Loucy (cell line): ENCODE results near the gene CAPZA2.
A peak's percentile ranks its signal among the peaks of the same experiment; 100 is the strongest.

Experiments
- H2AFZ ChIP-seq: fragments of 200-600 bp; sonication (generic); 2 replicates; pipeline ENCODE4 v1.6.0; 2016; ENCODE audit warnings: antibody characterized with exemption, mild to moderate bottlenecking, low read length, moderate library complexity
- H3F3A ChIP-seq: fragments of 200-600 bp; 2 replicates; pipeline ENCODE4 v1.6.0; 2016; ENCODE audit warnings: antibody characterized with exemption, low read depth, mild to moderate bottlenecking
- H3K27me3 ChIP-seq: fragments of 200-600 bp; sonication (generic); 2 replicates; pipeline ENCODE4 v1.6.1; 2014; ENCODE audit warnings: low read length, mild to moderate bottlenecking; ENCODE audit not compliant: insufficient read depth, poor library complexity, severe bottlenecking
- H3K36me3 ChIP-seq: fragments of 200-600 bp; sonication (generic); 2 replicates; pipeline ENCODE4 v1.6.1; 2016; ENCODE audit warnings: low read length; ENCODE audit not compliant: insufficient read depth
- H3K4me1 ChIP-seq: fragments of 200-600 bp; sonication (generic); 2 replicates; pipeline ENCODE4 v1.5.1; 2014; ENCODE audit warnings: low read length, mild to moderate bottlenecking; ENCODE audit not compliant: insufficient read depth, poor library complexity, severe bottlenecking
- H3K4me2 ChIP-seq: fragments of 200-600 bp; sonication (generic); 2 replicates; pipeline ENCODE4 v1.6.0; 2014; ENCODE audit warnings: antibody characterized with exemption, low read length, low read depth, mild to moderate bottlenecking; ENCODE audit not compliant: poor library complexity, severe bottlenecking
- H3K4me3 ChIP-seq: fragments of 200-600 bp; sonication (generic); 2 replicates; pipeline ENCODE4 v1.5.1; 2014; ENCODE audit warnings: low read length, mild to moderate bottlenecking, mixed read lengths; ENCODE audit not compliant: poor library complexity, severe bottlenecking
- H3K79me2 ChIP-seq: fragments of 200-600 bp; sonication (generic); 2 replicates; pipeline ENCODE4 v1.6.1; 2014; ENCODE audit warnings: low read length; ENCODE audit not compliant: insufficient read depth
- H3K9ac ChIP-seq: fragments of 200-600 bp; sonication (generic); 2 replicates; pipeline ENCODE4 v1.6.0; 2014; ENCODE audit warnings: mild to moderate bottlenecking, low read depth, low read length, moderate library complexity; ENCODE audit not compliant: poor library complexity, severe bottlenecking
- H3K9me2 ChIP-seq: fragments of 200-600 bp; sonication (generic); replicated peaks from 2 replicates; pipeline ENCODE4 v1.6.1; 2016; ENCODE audit warnings: low read depth, low read length, mixed read lengths
- H3K9me3 ChIP-seq: fragments of 200-600 bp; sonication (generic); 2 replicates; pipeline ENCODE4 v1.6.1; 2014; ENCODE audit warnings: mild to moderate bottlenecking, antibody characterized with exemption, low read length, low read depth; ENCODE audit not compliant: insufficient read depth
- H4K20me1 ChIP-seq: fragments of 200-600 bp; sonication (generic); 2 replicates; pipeline ENCODE4 v1.6.0; 2014; ENCODE audit warnings: antibody characterized with exemption, low read length, mild to moderate bottlenecking; ENCODE audit not compliant: insufficient read depth, poor library complexity, severe bottlenecking
- CTCF ChIP-seq: fragments of 200-600 bp; sonication (generic); conservative IDR thresholded peaks from 2 replicates; pipeline ENCODE4 v1.5.1; 2014; ENCODE audit warnings: mild to moderate bottlenecking, antibody characterized with exemption, low read length
- EZH2phosphoT487 ChIP-seq: fragments of 200-600 bp; IDR thresholded peaks from 2 replicates; pipeline ENCODE4 v1.6.1; 2018; ENCODE audit warnings: antibody characterized with exemption, mild to moderate bottlenecking, moderate library complexity, borderline replicate concordance

Gene CAPZA2

GRCh38 chr7:116953906-116954838 lies 91.8 kb downstream of the CAPZA2 start:
- no peaks in the 10 kb centered on the region for H3F3A ChIP-seq
- H3K27me3 ChIP-seq: no peaks in the 10 kb centered on the region
- no peak overlapping the region for H2AFZ ChIP-seq
- no peak for TF ChIP-seq EZH2phosphoT487
- TF ChIP-seq CTCF: no peak
- H4K20me1 ChIP-seq: no peaks in the 10 kb centered on the region
- no peak overlapping the region for H3K4me3 ChIP-seq
- H3K9me3 ChIP-seq: no peaks in the 10 kb centered on the region
- no peak overlapping the region for H3K4me2 ChIP-seq
- no peaks in the 10 kb centered on the region for H3K79me2 ChIP-seq
- H3K4me1 ChIP-seq: peaks cover 7% of the 10 kb centered on the region
- no peaks in the 10 kb centered on the region for H3K9me2 ChIP-seq
- no peak overlapping the region for H3K9ac ChIP-seq
- no peaks in the 10 kb centered on the region for H3K36me3 ChIP-seq

- no peak for TF ChIP-seq EZH2phosphoT487
- H4K20me1 ChIP-seq: no peaks in the 10 kb centered on the region
- H3F3A ChIP-seq: no peaks in the 10 kb centered on the region
- H3K27me3 ChIP-seq: no peaks in the 10 kb centered on the region
- H2AFZ ChIP-seq: 0 out of 2 replicates have a peak overlapping the region, but pooled peaks have one; percentile 42
- no peaks in the 10 kb centered on the region for H3K9me2 ChIP-seq
- H3K79me2 ChIP-seq: no peaks in the 10 kb centered on the region
- H3K36me3 ChIP-seq: no peaks in the 10 kb centered on the region
- peaks cover 7% of the 10 kb centered on the region for H3K4me1 ChIP-seq
- no peak overlapping the region for H3K4me2 ChIP-seq
- H3K9ac ChIP-seq: no peak overlapping the region
- H3K4me3 ChIP-seq: no peak overlapping the region
- H3K9me3 ChIP-seq: no peaks in the 10 kb centered on the region
Observed at GRCh38 chr7:116955340-116955739, 93.0 kb downstream of the CAPZA2 start.

- Histone ChIP-seq H3K4me1 (peaks cover 7% of the 10 kb centered on the region), H3K27me3 (no peaks in the 10 kb centered on the region), H3K4me2 (no peak overlapping the region), H3K9ac (no peak overlapping the region), H3F3A (no peaks in the 10 kb centered on the region), H3K36me3 (no peaks in the 10 kb centered on the region), H2AFZ (peak overlapping the region; percentile 42), H3K79me2 (no peaks in the 10 kb centered on the region), H4K20me1 (no peaks in the 10 kb centered on the region), H3K9me2 (no peaks in the 10 kb centered on the region), H3K9me3 (no peaks in the 10 kb centered on the region), H3K4me3 (no peak overlapping the region)
- TF ChIP-seq CTCF: no peak
- TF ChIP-seq EZH2phosphoT487: no peak
Observed at GRCh38 chr7:116955801-116956476, 93.6 kb downstream of the CAPZA2 start.
